ENCODE results near the gene CISTR. TPM values are rescaled to one million over a fixed set of nuclear protein-coding genes. Genes with fewer than 3 reads are reported as not detected.

The CISTR gene
- total RNA-seq, 4 donors from 2014 or later, result not detected

DNA sequence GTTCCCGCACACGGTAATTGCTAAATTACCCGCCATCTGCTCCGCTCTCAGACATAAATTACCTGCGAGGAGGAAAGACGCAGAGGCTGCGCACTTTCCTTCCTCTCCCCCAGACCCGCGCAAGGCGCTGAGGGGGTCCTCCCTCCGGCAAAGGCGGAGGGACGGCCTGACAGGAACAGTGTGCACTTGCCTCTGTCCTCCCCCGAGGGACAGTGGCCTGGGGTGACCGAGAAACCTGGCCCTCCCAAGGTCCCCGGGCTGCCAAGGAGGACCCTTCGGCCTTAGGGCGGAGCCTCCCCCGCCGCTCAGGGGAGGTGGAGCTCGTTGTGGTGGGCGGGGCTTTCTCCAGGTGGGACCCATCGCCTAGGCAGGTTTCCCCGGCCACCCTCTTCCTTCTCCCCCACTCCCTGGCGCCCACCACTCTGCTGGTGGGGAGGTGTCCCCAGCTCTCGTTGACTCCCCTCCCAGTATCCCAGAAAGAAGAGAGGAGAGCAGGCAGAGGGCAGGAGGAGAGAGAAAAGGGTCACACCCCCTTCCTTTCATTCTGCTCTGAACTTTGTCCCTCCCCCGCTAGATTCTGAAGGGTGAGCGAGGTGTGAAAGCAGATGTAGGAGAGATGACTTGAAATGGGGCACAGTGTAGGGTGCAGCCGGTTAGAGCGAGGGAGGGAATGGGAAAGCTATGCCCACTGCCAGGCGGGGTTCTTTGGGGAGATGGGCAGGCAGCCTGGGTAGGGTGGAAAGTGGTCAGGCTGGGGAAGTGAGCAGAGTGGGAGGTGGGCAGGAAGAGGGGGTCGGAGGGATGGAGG is 13.2 kb downstream of the CISTR start:
- Histone ChIP-seq H3K27ac (no peak overlapping the region), H3K4me3 (peak overlapping the region in 1 of 4 donors; percentile 13), H3K36me3 (no peaks in the 10 kb centered on the region), H3K4me1 (peaks cover 5 to 25% (median 18%) of the 10 kb centered on the region in 4 donors), H3K27me3 (peaks cover 92% of the 10 kb centered on the region), H3K9me3 (no peaks in the 10 kb centered on the region)
- intact Hi-C loops (cut with DNase I; ENCODE audit: low total_unique reads), result no loop called here
- DNase-seq, result peak; percentile 35
- TF ChIP-seq POLR2AphosphoS5 (IDR thresholded peaks at IDR 0.05), result no peak
- no peak for TF ChIP-seq EP300 (IDR thresholded peaks at IDR 0.05; ENCODE audit: low read depth)
- no peak for TF ChIP-seq POLR2A (IDR thresholded peaks at IDR 0.05)
- TF ChIP-seq CTCF (IDR thresholded peaks at IDR 0.05), result no peak
- WGBS, 2 donors (ENCODE audit: low coverage in 1 of 2), result 3 to 7% methylated on average over 5 to 32 of the region's 32 CpGs
- in situ Hi-C loops (cut with MboI; ENCODE audit: low pct_ligation_motif_present in 1 of 4, low pct_unique_long_range_greater_than_20kb in 1 of 4, low sequenced_read_pairs in 3 of 4), result no loop called here

GRCh38 chr12:53737951-53738405 is 13.8 kb downstream of the CISTR start:
- DNase-seq, result no peak
- no peak overlapping the region for H3K4me3 ChIP-seq
- 49 to 100% methylated on average over 1 to 14 of the region's 14 CpGs for WGBS, 2 donors (ENCODE audit: low coverage in 1 of 2)
- TF ChIP-seq POLR2A (IDR thresholded peaks at IDR 0.05) (no peak), POLR2AphosphoS5 (IDR thresholded peaks at IDR 0.05) (no peak), CTCF (IDR thresholded peaks at IDR 0.05) (no peak), EP300 (IDR thresholded peaks at IDR 0.05; ENCODE audit: low read depth) (no peak)
- intact Hi-C loops (cut with DNase I; ENCODE audit: low total_unique reads), result no loop called here
- peaks cover 87% of the 10 kb centered on the region for H3K27me3 ChIP-seq
- peaks cover 5 to 20% (median 15%) of the 10 kb centered on the region in 4 donors for H3K4me1 ChIP-seq
- H3K27ac ChIP-seq, result no peak overlapping the region
- no peaks in the 10 kb centered on the region for H3K36me3 ChIP-seq
- in situ Hi-C loops (cut with MboI; ENCODE audit: low pct_ligation_motif_present in 1 of 4, low pct_unique_long_range_greater_than_20kb in 1 of 4, low sequenced_read_pairs in 3 of 4), result no loop called here
- H3K9me3 ChIP-seq, result no peaks in the 10 kb centered on the region

GRCh38 chr12:53737093-53737808 is 14.5 kb downstream of the CISTR start:
- WGBS, 2 donors (ENCODE audit: low coverage in 1 of 2), result 38 to 84% methylated on average over 1 to 14 of the region's 14 CpGs
- Histone ChIP-seq H3K27me3 (peaks cover 80% of the 10 kb centered on the region), H3K9me3 (no peaks in the 10 kb centered on the region), H3K4me1 (peaks cover 5 to 20% (median 15%) of the 10 kb centered on the region in 4 donors), H3K4me3 (no peak overlapping the region), H3K36me3 (no peaks in the 10 kb centered on the region), H3K27ac (no peak overlapping the region)
- intact Hi-C loops (cut with DNase I; ENCODE audit: low total_unique reads) (no loop called here), in situ Hi-C loops (cut with MboI; ENCODE audit: low pct_ligation_motif_present in 1 of 4, low pct_unique_long_range_greater_than_20kb in 1 of 4, low sequenced_read_pairs in 3 of 4) (no loop called here)
- no peak for DNase-seq
- TF ChIP-seq POLR2A (IDR thresholded peaks at IDR 0.05) (no peak), EP300 (IDR thresholded peaks at IDR 0.05; ENCODE audit: low read depth) (no peak), CTCF (IDR thresholded peaks at IDR 0.05) (no peak), POLR2AphosphoS5 (IDR thresholded peaks at IDR 0.05) (no peak)

- no peak overlapping the region for H3K27ac ChIP-seq
- in situ Hi-C loops (cut with MboI; ENCODE audit: low pct_ligation_motif_present in 1 of 4, low pct_unique_long_range_greater_than_20kb in 1 of 4, low sequenced_read_pairs in 3 of 4), result no loop called here
- peaks cover 5 to 20% (median 15%) of the 10 kb centered on the region in 4 donors for H3K4me1 ChIP-seq
- no peak overlapping the region for H3K4me3 ChIP-seq
- peaks cover 73% of the 10 kb centered on the region for H3K27me3 ChIP-seq
- H3K36me3 ChIP-seq, result no peaks in the 10 kb centered on the region
- no peak for DNase-seq
- intact Hi-C loops (cut with DNase I; ENCODE audit: low total_unique reads), result no loop called here
- WGBS, 2 donors (ENCODE audit: low coverage in 1 of 2), result 62 to 83% methylated on average over 4 to 6 of the region's 6 CpGs
- H3K9me3 ChIP-seq, result no peaks in the 10 kb centered on the region
- TF ChIP-seq POLR2A (IDR thresholded peaks at IDR 0.05) (no peak), EP300 (IDR thresholded peaks at IDR 0.05; ENCODE audit: low read depth) (no peak), POLR2AphosphoS5 (IDR thresholded peaks at IDR 0.05) (no peak), CTCF (IDR thresholded peaks at IDR 0.05) (no peak)
Measured at GRCh38 chr12:53736592-53736991, 15.2 kb downstream of the CISTR start.
